Caco-2 (cell line): ENCODE data around the gene RNF20. TPM values are rescaled to one million over a fixed set of nuclear protein-coding genes. Genes with fewer than 3 reads are reported as not detected.
A peak's percentile ranks its signal among the peaks of the same experiment; 100 is the strongest.

Experiments used
- BruUV-seq: library from RNA; stranded (reverse); fragments of 400-500 nt; replicated peaks from 2 replicates; lab custom pipeline; 2021; lab: Mats Ljungman, UMichigan
- CTCF ChIA-PET: fragments of 300-600 bp; sonication (Branson Sonifier 250); formaldehyde crosslinking; loops from one replicate; lab custom pipeline; 2022; ENCODE audit warnings: antibody characterized with exemption; lab: Charles Lee
- POLR2A ChIA-PET: fragments of 300-600 bp; sonication (Branson Sonifier 250); formaldehyde crosslinking; loops from one replicate; lab custom pipeline; 2022; ENCODE audit warnings: antibody characterized with exemption; lab: Charles Lee
- DNase-seq, 2 experiments: peaks; one replicate each; pipeline versions ENCODE4 v3.0.0 to v3.0.0-alpha.2; 2020 to 2022
- H3K27me3 ChIP-seq: replicated peaks from 2 replicates; pipeline ENCODE4 v1.6.0; 2011; ENCODE audit warnings: low read length; ENCODE audit not compliant: control insufficient read depth, insufficient read depth
- H3K36me3 ChIP-seq: 2 replicates; pipeline ENCODE4 v1.5.1; 2011; ENCODE audit warnings: low read length; ENCODE audit not compliant: control insufficient read depth, insufficient read depth
- H3K4me1 ChIP-seq: fragments of 250-450 bp; sonication (Bioruptor Pico); 2 replicates; pipeline ENCODE4 v1.5.1; 2020; ENCODE audit warnings: mild to moderate bottlenecking
- H3K4me3 ChIP-seq: 2 replicates; pipeline ENCODE4 v1.5.1; 2011; ENCODE audit warnings: low read depth, mild to moderate bottlenecking, control low read depth, low read length
- H3K9me3 ChIP-seq: fragments of 250-450 bp; sonication (Bioruptor Pico); 2 replicates; pipeline ENCODE4 v1.5.1; 2020; ENCODE audit warnings: mild to moderate bottlenecking, moderate library complexity
- H3K27ac Mint-ChIP-seq: one replicate; pipeline ENCODE4 v1.8.0; 2022; ENCODE audit warnings: mixed read lengths; ENCODE audit not compliant: unreplicated experiment
- H3K27me3 Mint-ChIP-seq: one replicate; pipeline ENCODE4 v1.8.0; 2022; ENCODE audit warnings: mixed read lengths; ENCODE audit not compliant: insufficient read depth, unreplicated experiment
- H3K36me3 Mint-ChIP-seq: one replicate; pipeline ENCODE4 v1.8.0; 2022; ENCODE audit warnings: mild to moderate bottlenecking, mixed read lengths; ENCODE audit not compliant: insufficient read depth, unreplicated experiment
- H3K4me1 Mint-ChIP-seq: one replicate; pipeline ENCODE4 v1.8.0; 2022; ENCODE audit warnings: low read depth, mixed read lengths; ENCODE audit not compliant: unreplicated experiment
- H3K4me3 Mint-ChIP-seq: one replicate; pipeline ENCODE4 v1.8.0; 2022; ENCODE audit warnings: mild to moderate bottlenecking, moderate library complexity, mixed read lengths; ENCODE audit not compliant: unreplicated experiment
- H3K9me3 Mint-ChIP-seq: one replicate; pipeline ENCODE4 v1.8.0; 2022; ENCODE audit warnings: mixed read lengths; ENCODE audit not compliant: unreplicated experiment
- CTCF ChIP-seq, 2 experiments: fragments of 200-600 bp in 1 of 2; IDR thresholded peaks; 1 replicate in 1 of 2; 2 replicates in 1 of 2; pipeline versions ENCODE4 v1.5.1 to v1.8.0; 2011 to 2022; ENCODE audit warnings: antibody characterized with exemption in 1 of 2, control low read depth in 1 of 2, inconsistent platforms in 1 of 2, low read depth in 1 of 2, low read length in 1 of 2, mild to moderate bottlenecking in 1 of 2, moderate library complexity in 1 of 2; ENCODE audit not compliant: insufficient read depth in 1 of 2, severe bottlenecking in 1 of 2, unreplicated experiment in 1 of 2
- intact Hi-C: fragments of 100-400 bp; cut with micrococcal nuclease; formaldehyde crosslinking; loops from one replicate; pipeline ENCODE4 v1.10.0; 2022; ENCODE audit not compliant: unreplicated experiment
- total RNA-seq: library from RNA; stranded (reverse); gene quantifications from 2 replicates; pipeline ENCODE4 v1.2.3, GENCODE V29; 2022

Gene RNF20
- total RNA-seq, 1 experiment from 2014 or later = 37.4 TPM

- Mint-ChIP-seq H3K27ac (no peak overlapping the region), H3K27me3 (peaks cover 9% of the 10 kb centered on the region), H3K36me3 (no peaks in the 10 kb centered on the region), H3K4me3 (no peak overlapping the region), H3K9me3 (no peaks in the 10 kb centered on the region), H3K4me1 (no peaks in the 10 kb centered on the region)
- H3K4me3 ChIP-seq = no peak overlapping the region
- H3K36me3 ChIP-seq = no peaks in the 10 kb centered on the region
- POLR2A ChIA-PET = no interaction called here
- TF ChIP-seq CTCF (IDR thresholded peaks at IDR 0.05; ENCODE audit: insufficient read depth in 1 of 2, low read depth in 1 of 2, low read length in 1 of 2, severe bottlenecking in 1 of 2, unreplicated experiment in 1 of 2) = no peak
- CTCF ChIA-PET = no interaction called here
- no peaks in the 10 kb centered on the region for H3K27me3 ChIP-seq
- no peak for DNase-seq
- no TSS peak for BruUV-seq
- intact Hi-C loops = no loop called here
- H3K9me3 ChIP-seq = no peaks in the 10 kb centered on the region
- no peaks in the 10 kb centered on the region for H3K4me1 ChIP-seq
These were observed 59.7 kb downstream of the RNF20 start for GRCh38 chr9:101593345-101593744.

- POLR2A ChIA-PET = no interaction called here
- Mint-ChIP-seq H3K9me3 (no peaks in the 10 kb centered on the region), H3K36me3 (no peaks in the 10 kb centered on the region), H3K27ac (no peak within 1 kb of the TSS), H3K27me3 (peaks cover 9% of the 10 kb centered on the region), H3K4me1 (no peaks in the 10 kb centered on the region), H3K4me3 (no peak within 1 kb of the TSS)
- intact Hi-C loops = no loop called here
- no peak within 1 kb of the TSS for H3K4me3 ChIP-seq
- CTCF ChIA-PET = no interaction called here
- H3K4me1 ChIP-seq = no peaks in the 10 kb centered on the region
- no peak for DNase-seq
- no peak for TF ChIP-seq CTCF (IDR thresholded peaks at IDR 0.05; ENCODE audit: insufficient read depth in 1 of 2, low read depth in 1 of 2, low read length in 1 of 2, severe bottlenecking in 1 of 2, unreplicated experiment in 1 of 2)
- H3K9me3 ChIP-seq = no peaks in the 10 kb centered on the region
- BruUV-seq = no TSS peak
- H3K27me3 ChIP-seq = no peaks in the 10 kb centered on the region
- H3K36me3 ChIP-seq = no peaks in the 10 kb centered on the region
These were observed 61.1 kb downstream of the RNF20 start, which contains the start of gene PPP3R2 for GRCh38 chr9:101594796-101595195. TSS of gene PPP3R2 (minus strand) at chr9:101594969. CDS start at chr9:101594921, 48 bp downstream.

- no peaks in the 10 kb centered on the region for H3K4me1 Mint-ChIP-seq
- H3K27me3 Mint-ChIP-seq = peaks cover 10% of the 10 kb centered on the region
- ChIA-PET POLR2A (no interaction called here), CTCF (no interaction called here)
- H3K4me3 ChIP-seq = no peak overlapping the region
- peak; percentile 44 to 47 for DNase-seq
- H3K27me3 ChIP-seq = no peaks in the 10 kb centered on the region; the same call in 1 of the 2 replicates
- H3K9me3 ChIP-seq = no peaks in the 10 kb centered on the region
- BruUV-seq = no TSS peak
- H3K4me3 Mint-ChIP-seq = no peak overlapping the region
- TF ChIP-seq CTCF (IDR thresholded peaks at IDR 0.05; ENCODE audit: insufficient read depth in 1 of 2, low read depth in 1 of 2, low read length in 1 of 2, severe bottlenecking in 1 of 2, unreplicated experiment in 1 of 2) = peak in 1 of 2 experiments; percentile 59
- no peak overlapping the region for H3K27ac Mint-ChIP-seq
- intact Hi-C loops = loop anchor here (1.0 to 5.0 kb wide), 4 partner anchors 103 to 375 kb away; no protein-coding TSS in a partner anchor
- H3K36me3 ChIP-seq = no peaks in the 10 kb centered on the region
- peaks cover 7% of the 10 kb centered on the region for H3K4me1 ChIP-seq
- no peaks in the 10 kb centered on the region for H3K9me3 Mint-ChIP-seq
- H3K36me3 Mint-ChIP-seq = no peaks in the 10 kb centered on the region
These were observed 68.5 kb downstream of the RNF20 start for GRCh38 chr9:101601904-101602765.
